Neural cell (in vitro differentiated cells): ENCODE measurements around the gene NGDN. TPM values are rescaled to one million over a fixed set of nuclear protein-coding genes. Genes with fewer than 3 reads are reported as not detected.

Experiments used
- H2AFZ ChIP-seq: fragments of 200-600, 300-800 bp; sonication (generic), shearing (Covaris generic); 2 replicates; pipeline ENCODE4 v1.6.0; 2014; ENCODE audit warnings: low read depth, mild to moderate bottlenecking, antibody characterized with exemption, low read length, moderate library complexity
- H3F3A ChIP-seq: fragments of 200-600 bp; shearing (Covaris generic); 2 replicates; pipeline ENCODE4 v1.6.1; 2016; ENCODE audit warnings: mild to moderate bottlenecking, moderate library complexity, mixed read lengths, antibody characterized with exemption, low read length; ENCODE audit not compliant: insufficient read depth, poor library complexity, severe bottlenecking
- H3K27ac ChIP-seq: fragments of 200-600, 300-800 bp; sonication (generic), shearing (Covaris generic); 2 replicates; pipeline ENCODE4 v1.5.1; 2014; ENCODE audit warnings: mild to moderate bottlenecking, low read length, moderate library complexity
- H3K27me3 ChIP-seq: fragments of 300-800, 200-600 bp; sonication (generic), shearing (Covaris generic); 2 replicates; pipeline ENCODE4 v1.6.0; 2014; ENCODE audit warnings: mild to moderate bottlenecking, low read depth, low read length, moderate library complexity; ENCODE audit not compliant: insufficient read depth
- H3K36me3 ChIP-seq: fragments of 300-800, 200-600 bp; sonication (generic), shearing (Covaris generic); 2 replicates; pipeline ENCODE4 v1.5.1; 2014; ENCODE audit warnings: mild to moderate bottlenecking, antibody characterized with exemption, low read length, moderate library complexity; ENCODE audit not compliant: insufficient read depth
- H3K4me2 ChIP-seq: fragments of 300-800, 200-600 bp; sonication (generic), shearing (Covaris generic); 2 replicates; pipeline ENCODE4 v1.6.0; 2014; ENCODE audit warnings: mild to moderate bottlenecking, low read length
- H3K4me3 ChIP-seq: fragments of 300-800, 200-600 bp; sonication (generic), shearing (Covaris generic); 2 replicates; pipeline ENCODE4 v1.5.1; 2014; ENCODE audit warnings: mild to moderate bottlenecking, low read length, moderate library complexity
- H3K79me2 ChIP-seq: fragments of 200-600 bp; shearing (Covaris generic); replicated peaks from 2 replicates; pipeline ENCODE4 v1.6.0; 2014; ENCODE audit warnings: mild to moderate bottlenecking, low read length, moderate library complexity; ENCODE audit not compliant: insufficient read depth
- H3K9ac ChIP-seq: fragments of 300-800, 200-600 bp; sonication (generic), shearing (Covaris generic); 2 replicates; pipeline ENCODE4 v1.6.1; 2016; ENCODE audit warnings: mild to moderate bottlenecking, low read length, mixed read lengths
- H3K9me2 ChIP-seq: fragments of 200-600 bp; shearing (Covaris generic); 2 replicates; pipeline ENCODE4 v1.6.1; 2016; ENCODE audit warnings: mild to moderate bottlenecking, low read length, mixed read lengths; ENCODE audit not compliant: insufficient read depth
- H3K9me3 ChIP-seq: fragments of 200-600, 300-800 bp; sonication (generic), shearing (Covaris generic); 2 replicates; pipeline ENCODE4 v1.6.1; 2016; ENCODE audit warnings: mild to moderate bottlenecking, mixed run types, low read length, moderate library complexity, mixed read lengths
- H4K20me1 ChIP-seq: fragments of 200-600 bp; shearing (Covaris generic); 2 replicates; pipeline ENCODE4 v1.6.1; 2016; ENCODE audit warnings: mild to moderate bottlenecking, mixed run types; ENCODE audit not compliant: insufficient read depth
- EP300 ChIP-seq: fragments of 450-650 bp; conservative IDR thresholded peaks from 2 replicates; pipeline ENCODE4 v1.6.1; 2014; ENCODE audit warnings: antibody characterized with exemption, mild to moderate bottlenecking, moderate library complexity; ENCODE audit not compliant: poor library complexity, severe bottlenecking
- EZH2 ChIP-seq: fragments of 200-600, 300-800 bp; shearing (Covaris generic), sonication (generic); IDR thresholded peaks from 2 replicates; pipeline ENCODE4 v1.6.1; 2014; ENCODE audit warnings: antibody characterized with exemption, low read length, borderline replicate concordance, mild to moderate bottlenecking; ENCODE audit not compliant: insufficient read depth, poor library complexity, severe bottlenecking
- MXI1 ChIP-seq: fragments of 450-650 bp; conservative IDR thresholded peaks from 2 replicates; pipeline ENCODE4 v1.6.1; 2014; ENCODE audit warnings: antibody characterized with exemption, mild to moderate bottlenecking; ENCODE audit not compliant: poor library complexity, severe bottlenecking
- POLR2AphosphoS5 ChIP-seq: IDR thresholded peaks from 2 replicates; pipeline ENCODE4 v1.6.1; 2012
- RAD21 ChIP-seq: fragments of 450-650 bp; conservative IDR thresholded peaks from 2 replicates; pipeline ENCODE4 v1.6.1; 2014; ENCODE audit warnings: antibody characterized with exemption, mild to moderate bottlenecking, moderate library complexity
- REST ChIP-seq: IDR thresholded peaks from 2 replicates; pipeline ENCODE4 v1.6.1; 2012; ENCODE audit warnings: borderline replicate concordance
- SMC3 ChIP-seq: fragments of 450-650 bp; conservative IDR thresholded peaks from 2 replicates; pipeline ENCODE4 v1.6.1; 2014; ENCODE audit warnings: antibody characterized with exemption, mild to moderate bottlenecking, moderate library complexity; ENCODE audit not compliant: poor library complexity
- TAF1 ChIP-seq: IDR thresholded peaks from 2 replicates; pipeline ENCODE4 v1.6.1; 2012; ENCODE audit warnings: low read depth
- polyA plus RNA-seq: library from polyadenylated mRNA; depleted of rRNA; stranded (reverse); fragments of >200 nt; gene quantifications from 2 replicates; pipeline ENCODE4 v1.2.3, GENCODE V29; 2014
- TF ChIP-seq, protein P1 (sequence below): fragments of 450-650 bp; IDR thresholded peaks from 2 replicates; pipeline ENCODE4 v1.5.1; 2014; ENCODE audit warnings: antibody characterized with exemption, mild to moderate bottlenecking, moderate library complexity; ENCODE audit not compliant: poor library complexity, severe bottlenecking

NGDN gene
- polyA plus RNA-seq, 1 donor from 2014 or later: 137 TPM

DNA sequence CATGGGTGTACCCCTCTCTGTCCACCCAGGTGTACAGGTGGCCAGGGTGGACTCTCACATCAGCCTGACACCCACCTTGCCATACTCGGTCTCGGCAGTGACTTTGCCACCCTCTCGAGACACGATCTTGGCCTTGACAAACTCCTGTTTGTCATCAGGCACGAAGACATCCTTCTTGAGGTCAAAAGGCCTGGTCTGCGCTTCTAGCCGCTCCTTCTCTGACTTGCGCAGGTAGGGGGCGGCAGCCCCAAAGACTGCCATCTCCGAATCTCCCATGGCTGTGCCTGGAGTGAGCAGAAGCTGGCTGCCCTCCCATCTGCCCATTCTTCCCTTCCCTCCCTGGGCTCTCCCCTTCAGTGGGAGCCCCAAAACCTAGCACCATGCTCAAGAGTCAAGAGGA lies 36.0 kb upstream of the NGDN start:
- TF ChIP-seq SMC3: no peak
- no peak for TF ChIP-seq EZH2
- TF ChIP-seq TAF1: no peak
- no peak for TF ChIP-seq MXI1
- TF ChIP-seq RAD21: no peak
- no peak for TF ChIP-seq EP300
- no peak for TF ChIP-seq POLR2AphosphoS5
- no peak for TF ChIP-seq REST
- TF ChIP-seq, protein P1, sequence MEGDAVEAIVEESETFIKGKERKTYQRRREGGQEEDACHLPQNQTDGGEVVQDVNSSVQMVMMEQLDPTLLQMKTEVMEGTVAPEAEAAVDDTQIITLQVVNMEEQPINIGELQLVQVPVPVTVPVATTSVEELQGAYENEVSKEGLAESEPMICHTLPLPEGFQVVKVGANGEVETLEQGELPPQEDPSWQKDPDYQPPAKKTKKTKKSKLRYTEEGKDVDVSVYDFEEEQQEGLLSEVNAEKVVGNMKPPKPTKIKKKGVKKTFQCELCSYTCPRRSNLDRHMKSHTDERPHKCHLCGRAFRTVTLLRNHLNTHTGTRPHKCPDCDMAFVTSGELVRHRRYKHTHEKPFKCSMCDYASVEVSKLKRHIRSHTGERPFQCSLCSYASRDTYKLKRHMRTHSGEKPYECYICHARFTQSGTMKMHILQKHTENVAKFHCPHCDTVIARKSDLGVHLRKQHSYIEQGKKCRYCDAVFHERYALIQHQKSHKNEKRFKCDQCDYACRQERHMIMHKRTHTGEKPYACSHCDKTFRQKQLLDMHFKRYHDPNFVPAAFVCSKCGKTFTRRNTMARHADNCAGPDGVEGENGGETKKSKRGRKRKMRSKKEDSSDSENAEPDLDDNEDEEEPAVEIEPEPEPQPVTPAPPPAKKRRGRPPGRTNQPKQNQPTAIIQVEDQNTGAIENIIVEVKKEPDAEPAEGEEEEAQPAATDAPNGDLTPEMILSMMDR: no peak
- H4K20me1 ChIP-seq: no peaks in the 10 kb centered on the region
- no peak overlapping the region for H3K9ac ChIP-seq
- no peaks in the 10 kb centered on the region for H3K9me2 ChIP-seq
- H3K4me3 ChIP-seq: no peak overlapping the region
- no peak overlapping the region for H3K4me2 ChIP-seq
- no peaks in the 10 kb centered on the region for H3K27me3 ChIP-seq
- no peaks in the 10 kb centered on the region for H3K36me3 ChIP-seq
- no peak overlapping the region for H2AFZ ChIP-seq
- no peaks in the 10 kb centered on the region for H3K9me3 ChIP-seq
- H3F3A ChIP-seq: peaks cover 5% of the 10 kb centered on the region
- no peak overlapping the region for H3K27ac ChIP-seq
- H3K79me2 ChIP-seq: no peaks in the 10 kb centered on the region

DNA sequence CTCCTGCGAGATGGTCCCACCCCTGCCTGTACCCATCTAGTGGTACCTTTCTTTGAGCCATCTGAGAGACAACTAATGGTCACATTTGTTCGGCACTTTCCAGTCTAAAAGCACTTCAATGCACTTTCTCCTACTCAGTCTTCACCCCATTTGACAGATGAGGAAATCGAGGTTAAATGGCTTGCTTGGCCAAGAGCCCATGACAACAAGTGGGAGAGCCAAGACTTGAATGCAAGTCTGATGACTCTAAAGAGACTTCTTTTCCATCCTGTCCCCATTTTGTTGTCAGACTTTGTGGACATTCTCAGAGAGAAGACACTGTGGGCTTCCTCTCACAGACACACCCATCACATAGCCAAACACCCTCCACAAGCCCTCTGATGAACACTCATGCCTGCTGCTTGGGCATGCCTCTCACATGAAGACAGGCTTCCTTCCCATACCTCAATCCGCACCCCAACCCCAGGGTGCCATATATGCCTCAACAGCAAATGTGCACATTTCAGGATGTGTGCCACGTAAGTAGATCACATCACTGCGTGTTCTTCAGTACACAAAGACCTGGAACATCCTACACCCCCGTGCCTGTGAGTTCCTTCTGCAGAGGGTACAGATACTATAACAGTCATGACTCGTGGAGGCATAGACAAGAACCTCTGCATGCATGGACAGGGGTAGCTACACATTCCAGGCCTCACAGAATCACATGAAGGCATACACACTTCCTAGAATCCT lies 34.8 kb upstream of the NGDN start:
- no peaks in the 10 kb centered on the region for H3K79me2 ChIP-seq
- no peaks in the 10 kb centered on the region for H3K9me2 ChIP-seq
- no peaks in the 10 kb centered on the region for H4K20me1 ChIP-seq
- H3K27ac ChIP-seq: peak overlapping the region; percentile 93
- no peak overlapping the region for H3K4me3 ChIP-seq
- no peak overlapping the region for H2AFZ ChIP-seq
- H3K36me3 ChIP-seq: no peaks in the 10 kb centered on the region
- H3F3A ChIP-seq: peaks cover 5% of the 10 kb centered on the region
- no peak overlapping the region for H3K9ac ChIP-seq
- H3K27me3 ChIP-seq: no peaks in the 10 kb centered on the region
- H3K4me2 ChIP-seq: no peak overlapping the region
- TF ChIP-seq SMC3: no peak
- no peak for TF ChIP-seq EZH2
- TF ChIP-seq RAD21: no peak
- TF ChIP-seq TAF1: no peak
- no peak for TF ChIP-seq EP300
- no peak for TF ChIP-seq REST
- TF ChIP-seq POLR2AphosphoS5: no peak
- TF ChIP-seq, protein P1: no peak
- TF ChIP-seq MXI1: no peak
- no peaks in the 10 kb centered on the region for H3K9me3 ChIP-seq
